ENCODE data around the gene PPP1R18.
"Not testable (repeated sequence)": the region's sequence is repeated elsewhere in the genome, so short reads cannot be mapped to it uniquely, and the experiment has no call there.

PPP1R18 gene

DNA sequence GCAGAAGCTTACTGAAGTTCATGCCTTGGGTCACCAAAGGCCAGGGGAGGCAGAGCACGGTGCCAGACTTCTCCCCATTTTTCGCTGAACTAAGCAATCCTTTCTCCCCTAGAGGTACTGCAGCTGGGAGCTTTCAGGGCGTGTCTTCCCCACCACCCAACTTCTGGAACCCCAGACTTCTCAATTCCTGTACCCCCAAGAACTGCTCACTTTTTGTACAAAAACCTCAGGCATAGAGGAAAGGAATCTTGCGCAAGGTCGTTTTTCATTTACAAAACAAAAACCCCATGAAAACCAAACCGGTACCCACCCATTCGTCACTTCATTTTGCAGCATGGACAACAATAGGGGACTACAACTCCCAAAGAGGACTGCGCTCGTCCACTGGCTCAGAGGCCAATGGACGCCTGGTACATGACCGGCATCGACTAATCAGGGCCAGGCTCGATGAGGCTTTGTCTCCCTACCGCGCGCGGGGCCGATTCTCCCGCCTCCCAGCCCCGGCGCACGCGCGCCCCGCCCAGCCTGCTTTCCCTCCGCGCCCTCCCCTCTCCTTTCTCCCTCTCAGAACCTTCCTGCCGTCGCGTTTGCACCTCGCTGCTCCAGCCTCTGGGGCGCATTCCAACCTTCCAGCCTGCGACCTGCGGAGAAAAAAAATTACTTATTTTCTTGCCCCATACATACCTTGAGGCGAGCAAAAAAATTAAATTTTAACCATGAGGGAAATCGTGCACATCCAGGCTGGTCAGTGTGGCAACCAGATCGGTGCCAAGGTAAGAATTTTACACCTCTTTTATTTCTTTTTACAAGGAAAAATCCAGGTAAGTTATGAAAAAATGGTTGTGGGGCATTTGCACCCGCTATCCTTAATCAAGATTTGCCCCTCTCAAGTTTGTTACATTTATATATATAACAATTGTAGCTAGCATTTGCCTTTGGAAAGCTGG, 33.6 kb upstream of the PPP1R18 start, which contains the start of gene TUBB:
Gene TUBB (plus strand): TSS at position 562 of the 947 bp plus-strand sequence. CDS start 155 bp downstream, at position 717.
- peak; percentile 94 for DNase-seq

DNA sequence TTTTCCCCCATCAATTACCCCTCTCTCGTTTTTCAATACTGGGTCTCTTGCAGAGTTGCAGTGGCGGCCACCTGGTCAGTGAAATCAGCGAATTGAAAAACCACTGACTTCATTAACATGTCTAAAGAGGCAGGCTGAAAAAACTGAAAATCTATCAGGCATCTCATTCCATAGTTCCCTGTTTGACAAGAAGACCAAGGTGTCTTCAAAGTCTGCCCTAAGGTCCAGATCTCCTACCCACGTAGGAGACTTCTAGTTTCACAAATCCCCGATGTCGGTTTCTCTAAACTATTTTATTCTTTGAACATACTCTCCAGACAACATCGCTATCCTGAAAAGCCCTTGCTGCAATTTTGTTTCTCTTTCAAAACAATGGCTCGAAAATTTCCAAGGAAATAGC, 32.9 kb upstream of the PPP1R18 start:
- no peak for DNase-seq

GRCh38 chr6:30717845-30718720, 31.6 kb upstream of the PPP1R18 start:
- DNase-seq = not testable (repeated sequence)

GRCh38 chr6:30717129-30717844, 30.8 kb upstream of the PPP1R18 start, which contains the start of gene MDC1:
Gene MDC1, minus strand, starts transcription at chr6:30717281. Its CDS starts 2,106 bp downstream, at chr6:30715175.
- peak; percentile 99 for DNase-seq

DNA sequence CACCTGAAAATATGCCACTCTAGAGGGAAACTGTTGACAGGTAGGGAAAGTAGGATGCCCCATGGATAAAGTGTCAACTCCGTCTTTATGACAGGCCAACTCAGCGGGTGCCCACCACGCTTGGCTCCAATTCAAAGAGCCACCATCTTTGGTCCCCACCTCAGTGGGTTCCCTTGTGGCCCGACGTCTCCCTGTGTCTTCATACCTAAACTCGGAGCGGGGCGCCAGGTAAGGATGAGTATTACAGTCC, 30.4 kb upstream of the PPP1R18 start:
- no peak for DNase-seq

- DNase-seq = no peak
These were observed 27.8 kb upstream of the PPP1R18 start for GRCh38 chr6:30714263-30714662.

- no peak for DNase-seq
These were observed 26.0 kb upstream of the PPP1R18 start for GRCh38 chr6:30712441-30712945.

DNA sequence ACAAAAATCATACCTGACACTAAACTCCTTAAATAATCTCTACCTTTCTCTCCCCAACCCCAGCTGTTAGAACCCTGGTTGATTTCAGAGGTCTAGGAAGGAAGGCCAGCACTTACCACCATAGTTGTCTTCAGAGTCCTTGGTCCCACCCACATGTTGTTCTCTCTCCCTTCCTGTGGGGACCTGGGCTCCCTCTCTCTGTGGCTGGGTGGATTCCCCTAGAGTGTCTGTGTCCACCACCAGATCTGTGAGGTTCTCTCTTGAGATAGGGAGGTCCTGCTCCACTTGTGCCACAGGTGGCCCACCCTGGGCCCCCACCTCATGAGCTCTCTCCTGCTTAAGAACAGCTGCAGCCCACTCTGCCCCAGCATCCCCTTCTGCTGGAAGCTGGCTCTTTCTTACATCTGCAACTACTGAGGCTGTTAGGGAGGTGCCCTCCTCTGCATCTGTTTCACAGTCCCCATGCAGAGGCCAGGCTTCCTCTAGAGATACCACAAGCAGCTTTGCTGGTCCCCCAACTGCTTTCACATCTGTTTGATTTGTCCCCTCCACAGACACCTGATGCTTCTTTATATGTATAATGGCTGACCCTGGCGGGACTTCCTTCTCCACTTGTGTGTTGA, 25.4 kb upstream of the PPP1R18 start:
- DNase-seq = no peak

DNA sequence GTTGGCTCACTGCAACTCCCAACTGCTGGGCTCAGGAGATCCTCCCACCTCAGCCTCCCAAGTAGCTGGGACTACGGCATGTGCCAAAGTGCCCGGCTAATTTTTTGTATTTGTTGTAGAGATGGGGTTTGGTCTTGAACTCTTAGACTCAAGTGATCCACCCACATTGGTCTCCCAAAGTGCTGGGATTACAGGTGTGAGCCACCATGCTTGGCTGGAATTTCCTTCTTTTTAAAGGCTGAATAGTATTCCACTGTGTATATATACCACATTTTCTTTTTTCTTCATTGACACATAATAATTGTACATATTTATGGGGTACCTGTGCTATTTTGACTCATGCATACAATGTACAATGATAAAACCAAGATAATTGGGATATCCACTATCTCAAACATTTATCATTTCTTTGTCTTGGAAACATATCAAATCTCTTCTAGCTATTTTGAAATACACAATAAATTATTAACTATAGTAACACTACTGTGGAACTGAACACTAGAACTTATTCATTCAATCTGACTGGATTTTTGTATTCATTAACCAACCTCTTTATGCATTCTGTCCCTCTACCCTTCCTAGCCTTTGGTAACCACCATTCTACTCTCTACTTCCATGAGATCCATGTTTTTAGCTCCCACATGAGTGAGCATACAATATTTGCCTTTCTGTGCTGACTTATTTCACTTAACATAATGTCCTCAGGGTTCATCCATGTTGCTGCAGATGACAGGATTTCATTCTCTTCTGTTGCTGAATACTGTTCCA, 22.8 kb upstream of the PPP1R18 start:
- DNase-seq = no peak

- DNase-seq = peak; percentile 40
These were observed 20.9 kb upstream of the PPP1R18 start for GRCh38 chr6:30707281-30707850.

- DNase-seq = no peak
These were observed 19.2 kb upstream of the PPP1R18 start for GRCh38 chr6:30705620-30706019.

DNA sequence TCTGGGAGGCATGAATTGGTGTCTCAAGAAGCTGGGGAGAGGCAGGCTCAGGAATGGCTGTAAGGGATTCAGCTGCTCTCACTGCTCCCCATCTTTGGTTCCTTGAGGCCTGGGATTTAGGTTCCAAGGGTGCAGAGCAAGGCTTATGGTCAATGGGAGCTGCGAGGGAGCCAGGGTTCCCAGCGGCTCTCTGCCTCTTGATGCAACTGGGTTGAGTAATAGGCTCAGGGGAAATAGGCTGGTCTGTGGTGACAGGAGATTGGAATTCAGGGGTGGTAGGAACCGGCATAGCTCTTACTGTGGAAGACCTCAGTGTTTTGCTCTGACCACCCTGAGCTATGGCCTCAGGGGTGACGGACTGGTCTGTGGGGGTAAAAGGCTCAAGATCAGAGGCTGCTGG, 17.4 kb upstream of the PPP1R18 start:
- DNase-seq = no peak

- no peak for DNase-seq
These were observed 16.6 kb upstream of the PPP1R18 start for GRCh38 chr6:30703011-30703410.

DNA sequence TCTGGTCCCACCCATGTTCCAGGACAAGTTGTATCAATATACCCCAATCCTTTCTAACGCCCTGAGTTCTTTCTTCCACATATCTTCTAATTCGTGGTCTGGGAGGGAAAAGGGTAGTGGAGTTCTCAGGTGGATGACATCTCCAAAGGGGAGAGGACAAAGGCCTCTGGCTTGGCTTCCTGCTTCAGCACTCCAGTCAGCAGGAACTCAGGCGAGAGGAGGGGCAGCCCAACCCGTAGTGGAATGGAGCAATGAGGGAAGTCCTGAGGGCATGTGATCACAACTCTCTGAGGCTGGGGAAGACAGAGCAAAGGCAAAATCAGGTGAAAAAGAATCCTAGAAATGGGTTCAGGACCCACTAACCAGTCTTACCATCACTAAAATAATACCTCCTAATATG, 13.9 kb upstream of the PPP1R18 start:
- no peak for DNase-seq

DNA sequence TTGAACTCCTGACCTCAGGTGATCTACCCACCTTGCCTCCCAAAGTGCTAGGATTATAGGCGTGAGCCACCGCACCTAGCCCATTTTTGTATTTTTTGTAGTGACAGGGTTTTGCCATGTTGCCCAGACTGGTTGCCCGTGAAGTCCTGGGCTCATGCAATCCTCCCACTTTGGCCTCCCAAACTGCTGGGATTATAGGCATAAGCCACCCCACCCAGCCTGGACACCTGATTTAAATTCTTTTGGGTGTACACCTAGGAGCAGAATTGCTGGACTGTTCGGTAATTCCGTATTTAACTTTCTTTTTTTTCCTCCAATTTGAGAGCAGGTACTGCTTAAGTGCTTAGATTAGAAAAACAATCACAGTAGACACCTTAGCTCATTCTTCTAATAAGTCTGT, 10.0 kb upstream of the PPP1R18 start:
- DNase-seq = no peak

GRCh38 chr6:30691208-30691847, 4.9 kb upstream of the PPP1R18 start:
- no peak for DNase-seq

DNA sequence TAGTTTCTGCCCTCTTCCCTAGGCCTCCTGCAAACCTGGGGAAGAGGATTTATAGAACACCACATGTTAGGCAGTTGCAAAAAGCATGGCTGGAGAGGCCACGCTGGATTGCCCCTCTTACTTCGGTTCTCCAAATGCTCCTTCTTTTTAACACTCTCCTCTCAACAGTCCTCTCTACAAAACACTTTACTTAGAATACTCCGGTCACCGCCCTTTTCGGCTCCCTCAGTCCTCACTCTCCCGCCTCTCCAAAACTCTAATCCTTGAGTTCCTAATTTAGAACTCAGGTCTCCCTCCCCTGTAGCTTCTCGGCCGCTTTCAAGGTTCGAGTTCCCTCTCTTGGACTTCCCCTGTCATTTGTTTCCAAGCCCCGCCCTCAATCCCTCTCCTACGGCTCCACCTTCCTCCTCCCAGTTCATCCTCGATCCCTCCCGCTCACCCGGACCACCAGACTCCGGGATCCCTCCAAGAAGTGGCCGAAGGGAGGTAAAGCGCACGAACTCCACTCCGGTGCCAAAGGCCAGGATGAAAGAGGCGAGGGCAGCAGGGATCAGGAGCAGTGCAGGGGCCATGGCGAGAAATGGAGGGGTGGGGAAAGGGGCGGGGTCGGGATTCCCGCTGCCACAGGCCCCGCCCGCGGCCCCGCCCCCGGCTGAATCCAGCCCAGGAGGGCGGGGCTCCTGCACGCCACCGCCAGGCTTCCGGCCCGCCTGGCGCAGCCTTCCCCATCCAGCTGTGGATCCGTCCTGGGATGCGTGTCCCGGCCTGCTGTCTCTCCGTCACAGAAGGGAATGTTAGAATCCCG, 4.2 kb upstream of the PPP1R18 start, which contains the start of gene NRM:
Gene NRM (minus strand): TSS at position 582 of the 805 bp plus-strand sequence. CDS start 10 bp downstream, at position 572.
- peak; percentile 95 for DNase-seq

DNA sequence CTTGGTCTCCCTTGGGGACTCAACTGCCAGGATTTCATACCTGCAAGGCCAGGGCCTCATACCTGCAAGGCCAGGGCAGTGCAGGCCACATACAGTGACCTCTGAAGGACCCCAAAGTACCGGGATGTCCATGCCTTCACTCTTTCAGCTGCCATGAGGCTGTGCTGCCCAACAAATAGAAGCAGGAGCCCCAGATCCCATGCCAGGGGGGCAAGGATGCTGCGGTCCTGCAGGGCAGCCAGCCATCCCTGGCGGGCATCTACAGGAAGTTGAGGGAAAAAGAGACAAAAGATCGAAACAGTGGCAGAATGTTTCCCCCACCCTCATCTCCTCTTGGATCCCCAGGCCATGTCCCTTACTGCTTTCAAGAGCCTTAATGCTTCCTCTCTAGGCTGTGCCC, 3.5 kb upstream of the PPP1R18 start:
- DNase-seq = no peak

DNA sequence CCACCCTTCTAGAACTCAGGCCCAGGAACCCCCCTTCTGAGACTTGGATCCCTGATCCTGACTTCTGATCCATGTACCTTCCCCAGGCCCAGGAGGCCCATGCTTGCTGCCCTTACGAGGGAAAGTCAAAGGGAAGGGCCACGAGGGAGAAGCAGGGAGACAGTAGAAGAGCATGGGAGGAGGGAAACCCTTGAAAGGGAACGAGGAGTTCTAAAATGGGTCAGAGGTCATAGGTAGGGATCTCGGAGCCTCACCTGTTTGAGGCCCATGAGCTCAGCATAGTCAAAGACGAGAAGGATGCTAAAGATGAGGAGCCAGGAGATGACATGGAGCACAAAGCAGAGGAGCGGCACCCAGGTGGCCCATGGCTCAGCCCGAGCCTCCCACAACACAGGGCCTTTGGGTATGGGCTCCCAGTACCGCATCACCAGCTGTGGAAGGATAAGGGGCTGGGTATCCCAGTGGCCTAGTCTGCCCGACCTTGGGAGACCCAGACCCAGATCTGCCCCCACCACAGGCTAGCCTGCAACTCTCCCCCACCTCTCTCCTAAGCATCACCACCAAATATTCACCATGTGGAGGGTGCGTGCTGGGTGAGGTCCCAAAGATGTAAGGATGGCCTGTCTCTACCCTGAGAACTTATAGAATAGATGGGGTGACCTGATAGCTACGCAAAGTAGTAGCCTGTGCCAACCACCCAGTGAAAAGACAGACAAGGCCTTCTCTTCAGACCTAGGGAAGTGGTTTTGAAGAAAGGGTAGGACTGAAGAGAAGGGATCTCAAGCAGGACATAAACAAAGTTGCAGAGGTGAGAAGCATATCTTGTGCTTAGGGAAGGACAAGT, 2.8 kb upstream of the PPP1R18 start:
- DNase-seq = no peak

Measured in NCI-H2171 (cell line).